Measurements from ENCODE around the gene TENM3. TPM values are rescaled to one million over a fixed set of nuclear protein-coding genes. Genes with fewer than 3 reads are reported as not detected.

Gene TENM3
- total and polyA plus RNA-seq, 10 of the 15 experiments (the other 5 are each of a cell fraction or from before 2014, with no cell fraction given): 0.01 to 1.7 (median 0.08) TPM; not detected in 2

- TF ChIP-seq PKNOX1 (IDR thresholded peaks at IDR 0.05): no peak
- no peak for TF ChIP-seq LARP7 (IDR thresholded peaks at IDR 0.05)
- no peak for TF ChIP-seq NR2C1 (IDR thresholded peaks at IDR 0.05)
- TF ChIP-seq KAT2A (conservative IDR thresholded peaks at IDR 0.05; ENCODE audit: control insufficient read depth, low read depth, low read length): no peak
- TF ChIP-seq, protein P1, sequence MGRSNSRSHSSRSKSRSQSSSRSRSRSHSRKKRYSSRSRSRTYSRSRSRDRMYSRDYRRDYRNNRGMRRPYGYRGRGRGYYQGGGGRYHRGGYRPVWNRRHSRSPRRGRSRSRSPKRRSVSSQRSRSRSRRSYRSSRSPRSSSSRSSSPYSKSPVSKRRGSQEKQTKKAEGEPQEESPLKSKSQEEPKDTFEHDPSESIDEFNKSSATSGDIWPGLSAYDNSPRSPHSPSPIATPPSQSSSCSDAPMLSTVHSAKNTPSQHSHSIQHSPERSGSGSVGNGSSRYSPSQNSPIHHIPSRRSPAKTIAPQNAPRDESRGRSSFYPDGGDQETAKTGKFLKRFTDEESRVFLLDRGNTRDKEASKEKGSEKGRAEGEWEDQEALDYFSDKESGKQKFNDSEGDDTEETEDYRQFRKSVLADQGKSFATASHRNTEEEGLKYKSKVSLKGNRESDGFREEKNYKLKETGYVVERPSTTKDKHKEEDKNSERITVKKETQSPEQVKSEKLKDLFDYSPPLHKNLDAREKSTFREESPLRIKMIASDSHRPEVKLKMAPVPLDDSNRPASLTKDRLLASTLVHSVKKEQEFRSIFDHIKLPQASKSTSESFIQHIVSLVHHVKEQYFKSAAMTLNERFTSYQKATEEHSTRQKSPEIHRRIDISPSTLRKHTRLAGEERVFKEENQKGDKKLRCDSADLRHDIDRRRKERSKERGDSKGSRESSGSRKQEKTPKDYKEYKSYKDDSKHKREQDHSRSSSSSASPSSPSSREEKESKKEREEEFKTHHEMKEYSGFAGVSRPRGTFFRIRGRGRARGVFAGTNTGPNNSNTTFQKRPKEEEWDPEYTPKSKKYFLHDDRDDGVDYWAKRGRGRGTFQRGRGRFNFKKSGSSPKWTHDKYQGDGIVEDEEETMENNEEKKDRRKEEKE (IDR thresholded peaks at IDR 0.05): no peak
- no peak for TF ChIP-seq TAF1 (IDR thresholded peaks at IDR 0.05; ENCODE audit: borderline replicate concordance, low read depth, low read length)
- TF ChIP-seq E2F4 (IDR thresholded peaks at IDR 0.05; ENCODE audit: low read depth, low read length): no peak
- TF ChIP-seq EGR1 (IDR thresholded peaks at IDR 0.05; ENCODE audit: borderline replicate concordance in 1 of 2, low read depth in 2 of 2, low read length in 2 of 2): no peak
- TF ChIP-seq RUNX3 (IDR thresholded peaks at IDR 0.05; ENCODE audit: low read length): no peak
- no peak for TF ChIP-seq PAX5 (IDR thresholded peaks at IDR 0.05; ENCODE audit: borderline replicate concordance, low read depth, low read length)
- TF ChIP-seq SMAD1 (IDR thresholded peaks at IDR 0.05; ENCODE audit: low read depth, partially characterized antibody): no peak
- TF ChIP-seq RAD51 (IDR thresholded peaks at IDR 0.05): no peak
- TF ChIP-seq RCOR1 (conservative IDR thresholded peaks at IDR 0.05; ENCODE audit: low read depth, low read length): no peak
- no peak for TF ChIP-seq SRF (IDR thresholded peaks at IDR 0.05; ENCODE audit: low read depth in 2 of 2, low read length in 2 of 2)
- no peak for TF ChIP-seq NFYB (IDR thresholded peaks at IDR 0.05; ENCODE audit: insufficient read depth, low read depth, low read length)
- no peak for TF ChIP-seq NFIC (IDR thresholded peaks at IDR 0.05; ENCODE audit: low read depth, low read length)
- TF ChIP-seq SUPT20H (IDR thresholded peaks at IDR 0.05; ENCODE audit: borderline replicate concordance, control insufficient read depth, low read depth, low read length): no peak
- no peak for TF ChIP-seq GATAD2B (conservative IDR thresholded peaks at IDR 0.05; ENCODE audit: low read depth)
- no peak for TF ChIP-seq KDM1A (IDR thresholded peaks at IDR 0.05; ENCODE audit: borderline replicate concordance)
- no peak for TF ChIP-seq ZNF384 (IDR thresholded peaks at IDR 0.05; ENCODE audit: borderline replicate concordance, low read depth, low read length)
- FAIRE-seq: no peak
These were observed 452.6 kb downstream of the TENM3 start for GRCh38 chr4:182695842-182696241.

More at GRCh38 chr4:182695842-182696241, 452.6 kb downstream of the TENM3 start:
- Histone ChIP-seq H4K20me1 (ENCODE audit: control insufficient read depth, insufficient read depth) (no peaks in the 10 kb centered on the region), H3K79me2 (ENCODE audit: control insufficient read depth, insufficient read depth, low read length) (no peaks in the 10 kb centered on the region), H3K36me3 (ENCODE audit: control insufficient read depth in 2 of 2, insufficient read depth in 2 of 2, low read length in 1 of 2) (no peaks in the 10 kb centered on the region), H3K9me3 (replicated peaks; ENCODE audit: control insufficient read depth, insufficient read depth, low read length) (no peaks in the 10 kb centered on the region), H2AFZ (ENCODE audit: control insufficient read depth, low read depth, low read length) (no peak overlapping the region), H3K4me2 (ENCODE audit: control insufficient read depth, insufficient read depth) (no peak overlapping the region), H3K9ac (ENCODE audit: control insufficient read depth, insufficient read depth, low read length) (no peak overlapping the region), H3K27ac (ENCODE audit: control insufficient read depth, insufficient read depth) (no peak overlapping the region), H3K4me1 (ENCODE audit: control insufficient read depth, insufficient read depth, low read length) (no peaks in the 10 kb centered on the region), H3K4me3 (no peak overlapping the region), H3K27me3 (replicated peaks in 1 of 2; ENCODE audit: control insufficient read depth in 2 of 2, insufficient read depth in 2 of 2, low read length in 1 of 2) (peaks cover 0 to 3% of the 10 kb centered on the region in 2 experiments; a peak in 2 of 4 replicates)
- SMC1A ChIA-PET (ENCODE audit: uncharacterized antibody, unreplicated experiment): no interaction called here
- intact Hi-C loops (cut with micrococcal nuclease; ENCODE audit: unreplicated experiment) (no loop called here), in situ Hi-C loops (cut with MboI) (no loop called here)
- DNase-seq (ENCODE audit: low read depth, low spot score) (no peak), ATAC-seq (no peak)
- CTCF ChIA-PET: no interaction called here
- POLR2A ChIA-PET: interaction anchor here (0.5 kb wide), 1 partner anchor 700 kb away, joined by 3 read pairs; no protein-coding TSS in a partner anchor
- WGBS (ENCODE audit: insufficient coverage, insufficient replicate concordance, low lambda C conversion rate, missing lambda C conversion rate): 0% methylated on average over 2 of the region's 2 CpGs
- RAD21 ChIA-PET (ENCODE audit: unreplicated experiment): no interaction called here
- no TSS peak for BruUV-seq (replicated peaks)

Data from GM12878 (cell line).